Pulmonary artery endothelial cell (primary cell): ENCODE measurements around the gene MALRD1. TPM values are rescaled to one million over a fixed set of nuclear protein-coding genes. Genes with fewer than 3 reads are reported as not detected.
"Not testable (repeated sequence)": the region's sequence is repeated elsewhere in the genome, so short reads cannot be mapped to it uniquely, and the experiment has no call there.

Experiments
- DNase-seq: peaks from one replicate; pipeline ENCODE4 v3.0.0-alpha.2; 2011; ENCODE audit warnings: low read depth, low spot score
- total RNA-seq: library from RNA; depleted of rRNA; stranded (reverse); fragments of >200 nt; gene quantifications from 2 replicates; pipeline ENCODE4 v1.2.3, GENCODE V29; 2014

Gene MALRD1
- total RNA-seq, 1 donor from 2014 or later: not detected

GRCh38 chr10:19488592-19489280 is 440.1 kb downstream of the MALRD1 start:
- DNase-seq: no peak

- no peak for DNase-seq
Observed at GRCh38 chr10:19491166-19491565, 442.6 kb downstream of the MALRD1 start.

GRCh38 chr10:19493917-19494316 is 445.3 kb downstream of the MALRD1 start:
- DNase-seq: no peak

GRCh38 chr10:19497026-19497425 is 448.4 kb downstream of the MALRD1 start:
- DNase-seq: no peak

GRCh38 chr10:19498393-19499290 is 450.0 kb downstream of the MALRD1 start:
- DNase-seq: no peak

GRCh38 chr10:19499291-19499770 is 450.7 kb downstream of the MALRD1 start:
- DNase-seq: no peak

GRCh38 chr10:19500959-19501358 is 452.4 kb downstream of the MALRD1 start:
- no peak for DNase-seq

- DNase-seq: no peak
Observed at GRCh38 chr10:19505320-19506312, 457.0 kb downstream of the MALRD1 start.

GRCh38 chr10:19510005-19510732 is 461.6 kb downstream of the MALRD1 start:
- DNase-seq: not testable (repeated sequence)

GRCh38 chr10:19518109-19518508 is 469.5 kb downstream of the MALRD1 start:
- DNase-seq: no peak

- DNase-seq: no peak
Observed at GRCh38 chr10:19518632-19519031, 470.0 kb downstream of the MALRD1 start.

GRCh38 chr10:19531324-19531723 is 482.7 kb downstream of the MALRD1 start:
- DNase-seq: no peak

GRCh38 chr10:19532411-19532810 is 483.8 kb downstream of the MALRD1 start:
- no peak for DNase-seq

- DNase-seq: no peak
Observed at GRCh38 chr10:19541299-19541698, 492.7 kb downstream of the MALRD1 start.

GRCh38 chr10:19546224-19546623 is 497.6 kb downstream of the MALRD1 start:
- DNase-seq: no peak

GRCh38 chr10:19549503-19549902 is 500.9 kb downstream of the MALRD1 start:
- DNase-seq: no peak

- no peak for DNase-seq
Observed at GRCh38 chr10:19556666-19557065, 508.1 kb downstream of the MALRD1 start.

- DNase-seq: no peak
Observed at GRCh38 chr10:19561181-19561580, 512.6 kb downstream of the MALRD1 start.

- DNase-seq: no peak
Observed at GRCh38 chr10:19563388-19564141, 515.0 kb downstream of the MALRD1 start.

GRCh38 chr10:19570120-19570519 is 521.5 kb downstream of the MALRD1 start:
- DNase-seq: no peak
